CD1c-positive myeloid dendritic cell (primary cell): ENCODE results near the gene RHEX.

Source experiments
- DNase-seq: peaks from one replicate; pipeline ENCODE4 v3.0.0-alpha.2; 2016; ENCODE audit errors: extremely low spot score

Gene RHEX, protein sequence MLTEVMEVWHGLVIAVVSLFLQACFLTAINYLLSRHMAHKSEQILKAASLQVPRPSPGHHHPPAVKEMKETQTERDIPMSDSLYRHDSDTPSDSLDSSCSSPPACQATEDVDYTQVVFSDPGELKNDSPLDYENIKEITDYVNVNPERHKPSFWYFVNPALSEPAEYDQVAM

DNA sequence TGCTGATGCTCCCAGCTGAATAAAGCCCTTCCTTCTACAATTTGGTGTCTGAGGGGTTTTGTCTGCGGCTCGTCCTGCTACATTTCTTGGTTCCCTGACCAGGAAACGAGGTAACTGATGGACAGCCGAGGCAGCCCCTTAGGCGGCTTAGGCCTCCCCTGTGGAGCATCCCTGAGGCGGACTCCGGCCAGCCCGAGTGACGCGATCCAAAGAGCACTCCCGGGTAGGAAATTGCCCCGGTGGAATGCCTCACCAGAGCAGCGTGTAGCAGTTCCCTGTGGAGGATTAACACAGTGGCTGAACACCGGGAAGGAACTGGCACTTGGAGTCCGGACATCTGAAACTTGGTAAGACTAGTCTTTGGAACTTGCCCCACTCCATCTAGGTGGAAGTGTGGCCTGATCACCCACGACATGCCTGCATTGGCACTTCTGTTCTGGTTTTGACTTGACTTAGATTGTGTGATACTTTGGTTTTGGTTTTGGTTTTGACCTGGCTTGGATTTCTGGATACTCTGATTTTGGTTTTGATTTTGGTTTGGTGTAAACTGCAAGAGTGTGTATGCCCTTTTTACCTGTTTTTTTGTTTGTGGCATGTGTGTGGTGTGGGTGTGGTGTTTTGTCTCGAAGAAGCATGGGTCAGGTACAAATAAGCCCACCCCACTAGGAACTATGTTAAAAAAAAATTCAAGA is at the start of gene RHEX:
RHEX (plus strand) TSS at position 255 of the 692 bp plus-strand sequence. CDS start 44,656 bp downstream, outside the sequence.
- peak; percentile 70 for DNase-seq

DNA sequence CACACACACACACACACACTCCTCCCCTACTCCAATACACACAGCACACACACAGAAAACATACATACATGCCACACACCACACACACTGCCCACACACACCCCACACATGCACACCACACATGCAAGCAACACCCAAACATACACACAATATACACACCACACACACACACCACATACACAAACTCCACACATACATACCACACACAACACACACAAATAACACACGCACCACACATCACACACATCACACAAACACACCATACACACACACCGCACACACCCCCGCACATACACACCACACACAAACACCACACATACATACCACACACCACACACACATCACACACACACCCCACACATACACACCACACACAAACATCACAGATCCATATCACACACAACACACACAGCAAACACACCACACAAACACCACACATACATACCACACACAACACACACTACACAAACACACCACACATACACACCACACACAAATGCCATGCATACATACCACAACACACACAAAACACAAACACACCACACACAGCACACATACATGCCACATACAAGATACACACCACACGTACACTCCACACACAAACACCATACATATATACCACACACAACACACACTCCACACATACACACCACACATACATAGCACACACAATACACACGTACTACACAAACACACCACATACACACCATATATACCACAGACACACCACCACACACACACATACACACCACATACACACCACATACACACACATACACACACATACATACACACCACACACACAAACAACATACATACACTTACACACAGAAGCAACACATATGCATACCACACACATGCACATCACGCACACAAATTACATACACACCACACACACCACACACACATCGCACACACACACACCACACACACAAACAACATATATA is 48.8 kb upstream of the RHEX start:
- DNase-seq, result no peak

DNA sequence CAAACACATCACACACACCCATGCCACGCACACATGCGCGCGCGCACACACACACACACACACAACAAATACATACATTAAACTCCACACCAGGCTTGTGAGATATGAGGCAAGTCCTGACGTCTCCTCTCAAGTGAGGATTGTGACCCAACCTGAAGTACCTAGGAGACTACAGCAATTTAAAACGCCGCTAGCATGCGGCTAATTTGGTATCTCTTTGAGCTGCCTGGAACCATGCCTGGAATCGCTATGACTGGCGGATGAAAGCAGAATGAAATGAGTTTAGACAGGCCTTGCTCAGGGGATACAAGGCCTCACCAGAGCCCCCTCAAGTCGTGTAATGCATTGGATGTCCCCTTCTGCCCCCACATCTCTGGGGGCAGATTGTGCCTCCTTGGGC is 48.1 kb upstream of the RHEX start:
- DNase-seq, result no peak

DNA sequence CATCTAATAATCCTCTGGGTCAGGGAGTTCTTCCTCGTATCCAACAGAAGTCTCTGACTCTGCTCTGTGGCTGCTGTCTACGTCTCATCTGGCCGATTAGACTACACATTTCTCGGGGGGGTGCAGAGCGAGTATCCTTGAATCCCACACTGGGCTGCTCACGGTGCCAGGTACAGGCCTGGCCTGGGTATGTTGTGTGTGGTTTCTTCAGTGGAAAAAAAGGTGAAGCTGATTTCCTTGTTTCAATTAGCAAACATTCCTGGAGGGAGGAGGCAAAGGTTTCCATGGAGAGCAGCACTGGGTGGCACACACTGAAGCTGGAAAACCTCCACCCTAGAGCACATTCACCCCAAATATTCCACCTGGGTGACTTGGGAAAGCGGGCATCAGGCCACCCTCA is 47.7 kb upstream of the RHEX start:
- no peak for DNase-seq

DNA sequence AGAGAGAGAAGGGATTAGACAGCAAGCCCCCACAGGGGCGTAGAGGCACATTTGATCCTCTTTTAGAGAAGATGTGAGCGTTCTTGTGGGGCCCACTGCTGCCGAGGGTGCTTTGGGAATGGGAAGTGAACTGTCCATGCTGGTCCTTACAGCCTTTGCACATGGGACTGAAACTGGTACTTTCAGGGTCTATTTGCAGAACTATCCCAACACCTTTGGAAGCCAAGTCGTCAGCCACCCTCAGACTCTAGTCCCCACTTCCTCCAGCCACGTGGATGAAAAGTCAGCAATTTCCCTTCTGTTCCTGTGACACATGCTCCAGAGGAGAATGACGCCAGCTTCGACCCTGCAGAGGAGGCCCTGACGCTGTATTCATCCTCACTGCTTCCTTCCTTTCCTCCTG is 47.2 kb upstream of the RHEX start:
- DNase-seq, result peak; percentile 88

DNA sequence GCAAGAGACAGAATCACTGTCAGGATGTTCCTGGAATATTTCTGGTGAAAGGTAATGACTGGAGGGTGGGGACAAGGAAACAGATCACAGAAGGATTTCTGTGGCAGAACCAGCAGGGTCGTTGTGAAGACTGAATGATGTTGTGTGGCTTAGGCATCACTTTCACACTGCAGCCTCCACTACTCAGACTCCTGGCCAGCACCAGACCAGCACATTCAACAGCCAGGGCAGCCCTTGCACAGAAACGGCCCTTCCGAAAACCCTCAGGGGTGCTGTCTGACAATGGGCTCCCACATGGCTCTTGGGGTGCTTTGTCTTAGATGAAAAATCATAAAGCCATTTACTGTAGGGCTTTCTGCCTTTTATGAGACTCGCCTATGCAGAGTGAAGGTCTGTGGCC is 46.0 kb upstream of the RHEX start:
- DNase-seq, result no peak

DNA sequence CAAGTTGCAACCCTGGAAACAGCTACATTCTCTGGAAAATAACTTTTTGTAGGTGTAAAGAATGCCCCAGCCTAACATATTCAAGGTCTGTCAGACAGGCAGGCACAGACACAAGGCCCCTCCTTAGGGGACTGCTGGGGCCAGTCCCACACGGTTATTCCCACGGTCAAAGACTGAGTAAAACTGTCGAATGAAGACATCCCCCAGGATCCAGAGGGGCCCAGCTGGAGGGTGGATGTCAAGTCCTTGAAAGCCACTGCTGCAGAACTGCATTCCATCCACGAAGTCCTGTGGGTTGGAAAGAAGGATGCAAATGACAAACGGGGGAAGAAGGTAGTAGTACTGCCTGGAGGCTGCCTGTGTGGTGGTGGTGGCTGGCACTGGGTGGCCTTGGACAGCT is 42.9 kb upstream of the RHEX start:
- no peak for DNase-seq

DNA sequence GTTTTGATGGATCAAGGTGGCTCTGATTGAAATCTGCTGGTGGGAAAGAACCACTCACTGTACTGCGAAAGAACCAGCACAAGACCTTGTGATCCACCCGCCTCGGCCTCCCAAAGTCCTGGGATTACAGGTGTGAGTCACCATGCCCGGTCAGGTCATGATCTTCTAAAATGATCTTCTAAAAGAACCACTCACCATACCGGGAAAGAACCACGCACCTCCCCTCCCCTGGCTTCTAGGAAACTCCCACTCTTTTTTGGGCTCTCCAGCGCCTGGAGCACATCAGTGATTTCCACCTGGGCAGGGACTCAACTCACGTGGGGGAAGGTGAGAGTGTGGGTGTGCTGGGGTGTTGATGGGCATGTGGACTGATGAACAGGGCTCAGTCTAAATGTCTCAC is 41.9 kb upstream of the RHEX start:
- peak; percentile 26 for DNase-seq

DNA sequence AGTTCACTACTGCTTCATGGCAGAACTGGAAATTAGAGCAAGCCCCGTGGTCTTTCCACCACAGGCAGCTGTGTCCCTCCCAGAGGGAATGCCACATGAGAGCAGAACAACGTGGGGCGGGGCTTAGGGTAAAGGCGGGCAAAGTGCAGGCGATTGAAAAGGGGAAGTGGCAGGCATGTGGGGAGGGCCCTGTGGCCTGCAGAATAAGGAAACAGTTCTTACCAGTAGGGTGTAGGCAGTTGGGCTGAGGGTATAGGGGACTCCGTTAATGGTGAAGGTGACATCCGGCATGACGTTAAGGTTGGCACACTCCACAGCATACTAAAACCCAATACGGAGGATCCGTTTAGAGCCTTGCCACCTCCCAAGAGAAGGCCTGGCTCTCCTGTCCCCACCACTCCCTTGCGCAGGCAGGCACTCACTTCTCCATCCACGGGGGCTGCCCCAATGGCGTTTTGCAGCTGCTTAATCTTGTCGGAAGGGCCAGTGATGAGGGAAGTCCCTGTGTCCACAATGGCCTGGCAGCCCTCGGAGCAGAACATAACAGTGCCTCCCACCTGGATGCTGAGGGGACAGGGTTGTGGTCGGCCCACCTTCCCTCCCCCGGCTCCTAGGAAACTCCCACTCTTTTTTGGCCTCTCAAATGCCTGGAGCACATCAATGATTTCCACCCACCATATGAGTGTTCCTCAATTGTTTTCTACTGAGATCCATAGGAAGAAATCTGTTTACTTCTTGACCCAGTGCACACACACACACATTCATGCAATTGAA is 40.7 kb upstream of the RHEX start:
- peak; percentile 97 for DNase-seq

DNA sequence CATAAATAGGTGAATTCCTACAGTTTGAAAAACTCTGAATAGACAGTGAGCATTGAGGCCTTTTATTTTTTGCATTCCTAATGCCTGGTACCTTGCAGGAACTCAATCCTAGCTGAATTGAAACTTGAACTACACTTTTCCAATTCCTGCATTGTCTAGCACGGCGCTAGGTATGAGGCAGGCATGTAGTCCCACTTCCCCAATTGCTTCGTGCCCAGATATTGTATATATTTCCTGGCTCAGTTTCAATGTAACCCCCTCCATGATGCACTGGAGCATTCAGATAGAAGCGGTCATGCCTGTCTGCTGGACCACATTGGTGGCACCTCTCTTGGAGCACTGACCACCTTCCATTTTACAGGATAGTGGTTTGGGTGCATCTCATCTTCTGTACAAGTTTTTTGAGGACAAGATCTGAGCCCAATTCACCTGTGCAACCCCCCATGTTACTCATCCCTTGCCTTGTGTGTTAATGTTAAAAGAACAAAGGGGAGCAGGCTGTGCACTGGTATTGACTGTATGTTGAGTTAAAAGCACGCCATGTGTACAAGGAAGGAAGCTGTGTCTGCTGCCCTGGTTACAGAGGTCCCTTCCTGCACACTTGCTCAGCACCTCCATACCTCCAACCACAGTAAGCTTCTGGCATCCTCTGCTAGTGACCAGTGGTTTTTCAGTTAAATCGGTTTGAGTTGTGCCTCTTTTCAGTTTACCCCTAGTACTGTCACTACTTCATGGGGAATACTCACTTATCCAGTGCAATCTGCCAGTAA is 39.8 kb upstream of the RHEX start:
- peak; percentile 53 for DNase-seq

DNA sequence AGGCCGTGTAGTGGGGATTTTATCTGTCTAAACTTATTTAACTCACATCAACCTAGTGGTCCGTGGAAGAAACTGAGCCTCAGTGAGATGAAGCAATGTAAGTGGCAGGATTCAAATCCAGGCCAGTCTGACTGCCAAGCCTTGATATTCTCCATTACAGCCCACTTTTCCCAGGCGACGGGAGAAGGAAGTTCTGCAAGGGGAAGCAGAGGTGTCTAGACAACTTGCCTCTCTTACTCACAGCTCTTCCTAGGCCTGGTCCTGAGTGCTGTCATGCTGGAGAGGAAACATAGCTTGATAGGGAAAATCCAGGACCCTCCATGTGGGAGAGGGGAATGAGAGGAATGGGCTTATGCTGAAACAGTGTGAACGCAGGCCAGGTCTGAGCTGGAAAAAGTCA is 38.4 kb upstream of the RHEX start:
- peak; percentile 59 for DNase-seq

DNA sequence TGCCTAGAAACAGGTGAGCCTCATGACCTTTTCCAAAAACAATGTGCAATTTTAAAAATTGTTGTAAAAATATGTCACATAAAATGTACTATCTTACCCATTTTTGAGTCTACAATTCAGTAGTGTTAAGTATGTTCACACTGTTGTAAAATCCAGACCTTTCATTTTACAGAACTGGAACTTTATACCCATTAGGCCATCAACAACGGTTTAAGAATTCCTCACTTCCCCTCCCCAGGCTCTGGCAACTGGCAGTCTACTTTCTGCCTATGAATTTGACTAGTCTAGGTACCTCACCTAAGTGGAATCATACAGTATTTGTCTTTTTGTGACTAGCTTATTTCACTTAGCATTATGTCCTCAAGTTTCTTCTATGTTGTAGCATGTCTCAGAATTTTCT is 37.9 kb upstream of the RHEX start:
- peak; percentile 68 for DNase-seq

DNA sequence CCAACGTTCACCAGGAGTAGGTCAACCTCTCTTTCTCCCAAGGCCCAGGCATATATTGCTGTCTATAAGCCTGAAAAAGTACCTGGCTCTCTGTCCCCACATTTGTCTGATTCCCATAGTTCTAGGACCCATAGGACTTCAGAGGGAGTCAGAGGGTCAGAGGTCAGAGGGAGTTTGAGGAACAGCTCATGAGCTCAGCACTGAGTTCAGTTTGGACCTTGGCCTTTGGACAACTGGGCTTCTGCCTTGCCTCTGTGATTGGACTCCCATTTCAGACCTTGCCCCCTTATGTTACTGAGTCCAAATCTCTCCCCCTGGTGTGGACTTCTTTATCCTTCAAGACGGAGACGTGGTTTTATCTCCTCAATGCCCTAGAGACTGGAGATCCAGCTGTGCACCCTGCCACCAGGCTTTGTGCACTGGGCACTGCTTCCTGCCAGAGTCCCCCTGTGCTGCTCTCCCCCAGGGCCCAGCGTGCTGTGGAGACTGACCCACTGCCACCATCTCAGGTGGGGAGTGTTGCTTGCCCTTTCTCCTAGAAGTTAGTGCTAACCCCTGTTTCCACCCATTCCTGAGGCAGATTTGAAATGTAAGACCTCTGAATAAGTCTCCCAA is 32.5 kb upstream of the RHEX start:
- DNase-seq, result no peak

DNA sequence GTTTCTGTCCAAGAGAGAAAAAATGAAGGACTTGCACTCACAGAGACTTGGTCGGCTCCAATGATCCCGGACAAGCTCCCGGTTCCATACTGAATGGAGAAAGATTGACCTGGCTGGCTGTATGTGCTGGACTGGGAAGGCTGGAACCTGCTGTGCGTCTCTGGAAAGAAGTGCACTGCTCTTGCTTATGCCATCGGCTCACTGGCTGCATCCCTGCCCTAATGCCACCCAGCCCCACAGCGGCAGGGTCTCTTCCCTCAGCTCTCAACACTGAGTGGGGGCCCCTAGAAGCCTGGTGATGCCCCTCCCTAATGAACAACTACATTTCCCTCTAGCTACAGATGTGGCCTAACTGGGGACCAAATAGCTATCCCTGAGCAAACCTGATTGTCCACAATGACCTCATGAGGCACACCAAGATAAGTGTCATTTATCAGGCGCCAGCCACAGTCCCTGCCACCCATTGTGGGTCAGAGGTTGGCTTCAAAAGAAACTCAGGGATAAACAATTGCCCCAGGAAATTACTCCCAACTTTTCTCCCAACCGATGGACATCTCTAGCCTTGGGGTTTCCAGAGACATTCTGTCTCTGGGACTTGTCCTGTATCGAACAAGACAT is 31.9 kb upstream of the RHEX start:
- no peak for DNase-seq

DNA sequence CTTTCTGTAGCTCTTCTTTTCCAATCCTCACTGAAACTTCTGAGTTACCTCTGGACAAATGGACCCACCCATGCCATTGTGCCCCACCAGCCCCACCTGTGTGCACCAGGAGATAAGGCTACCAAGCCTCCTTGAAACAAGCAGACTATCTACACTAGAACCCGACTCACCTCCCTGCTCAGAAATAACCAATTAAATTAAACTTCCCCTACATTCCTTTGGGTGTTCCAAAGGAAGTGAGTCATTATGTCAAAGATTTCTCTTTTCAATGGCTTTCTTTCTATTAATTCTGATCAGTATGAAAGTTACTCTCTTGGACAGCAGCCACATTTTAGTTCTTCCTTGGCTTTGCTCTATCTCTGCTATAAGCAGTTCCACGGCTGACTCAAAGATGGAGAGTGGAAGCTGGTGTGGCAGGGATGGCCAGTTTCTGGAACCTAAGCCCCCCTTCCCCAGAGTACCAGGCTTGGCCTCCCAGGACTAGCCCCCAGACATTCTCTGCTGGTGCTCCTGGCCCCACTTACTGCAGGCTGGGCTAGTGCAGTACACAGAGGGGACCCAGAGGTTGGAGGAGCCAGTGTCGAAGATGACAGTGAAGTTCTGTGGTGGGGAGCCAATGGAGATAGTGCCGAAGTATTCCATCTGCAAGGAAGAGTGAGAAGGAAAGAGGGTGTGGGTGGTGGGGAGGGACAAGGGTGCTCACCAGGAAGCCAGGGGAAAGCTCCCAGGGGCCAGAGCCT is 31.2 kb upstream of the RHEX start:
- DNase-seq, result no peak

DNA sequence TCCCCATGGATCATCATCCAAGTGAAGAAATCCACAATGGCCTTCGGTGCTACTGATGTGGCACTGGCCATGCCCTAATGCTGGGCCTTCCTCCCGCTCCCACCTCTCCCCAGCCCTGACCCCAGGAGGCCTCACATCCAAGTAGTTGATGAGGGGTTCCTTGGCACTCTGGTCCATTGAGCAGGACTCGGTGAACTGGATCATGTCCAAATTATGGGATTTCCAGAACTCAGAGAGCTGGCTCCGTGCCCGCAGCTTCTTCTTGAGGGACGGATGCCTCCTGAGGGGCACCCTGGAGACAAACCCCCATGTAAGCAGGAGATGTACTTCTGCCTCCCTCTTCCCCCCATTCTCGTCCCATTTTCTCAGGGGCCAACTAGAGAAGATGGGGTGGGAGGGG is 30.2 kb upstream of the RHEX start:
- no peak for DNase-seq

DNA sequence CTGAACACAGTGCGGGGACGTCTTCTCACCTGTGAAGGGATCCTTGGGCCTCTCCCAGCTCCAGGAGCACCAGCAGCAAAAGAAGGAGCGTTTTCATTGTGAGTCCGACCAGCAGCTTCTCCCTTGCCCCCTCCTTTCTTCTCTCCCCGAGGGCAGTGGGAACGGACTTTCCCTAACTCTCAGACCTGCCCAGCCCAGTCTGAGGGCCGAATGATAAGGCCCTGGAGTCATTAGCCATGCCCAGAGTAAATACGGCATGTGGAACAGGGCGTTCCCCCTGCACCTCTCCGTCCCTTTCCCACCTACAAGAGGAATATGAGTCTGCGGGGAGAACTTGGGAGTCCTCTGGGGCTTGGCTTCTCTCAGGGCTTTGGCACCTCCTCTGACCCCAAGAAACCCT is 29.3 kb upstream of the RHEX start, which contains the start of gene CTSE:
CTSE (minus strand) TSS at position 201 of the 400 bp plus-strand sequence; CDS start at position 97, 104 bp downstream.
- no peak for DNase-seq

DNA sequence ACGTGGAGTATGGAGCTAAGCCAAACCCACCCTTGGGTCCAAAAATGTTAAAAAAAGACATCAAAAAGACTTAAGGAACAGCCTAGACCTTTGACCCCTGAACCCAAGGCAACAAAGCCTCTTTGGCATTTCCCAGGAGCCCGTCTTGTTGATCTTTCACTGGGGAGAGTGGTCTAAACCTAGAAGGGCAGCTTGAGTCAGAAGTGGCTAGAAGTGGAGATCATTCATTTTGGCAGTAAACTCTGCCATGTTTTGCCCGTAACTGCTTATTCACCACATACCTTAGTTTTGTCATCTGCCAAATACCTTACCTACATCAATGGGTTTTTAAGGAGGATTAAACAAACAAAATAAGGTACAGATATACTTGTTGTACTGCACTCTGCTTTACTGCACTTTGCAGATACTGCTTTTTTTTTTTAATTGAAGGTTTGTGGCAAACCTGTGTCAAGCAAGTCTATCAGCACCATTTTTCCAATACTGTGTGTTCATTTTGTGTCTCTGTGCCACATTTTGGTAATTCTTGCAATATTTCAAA is 27.6 kb upstream of the RHEX start:
- DNase-seq, result no peak

DNA sequence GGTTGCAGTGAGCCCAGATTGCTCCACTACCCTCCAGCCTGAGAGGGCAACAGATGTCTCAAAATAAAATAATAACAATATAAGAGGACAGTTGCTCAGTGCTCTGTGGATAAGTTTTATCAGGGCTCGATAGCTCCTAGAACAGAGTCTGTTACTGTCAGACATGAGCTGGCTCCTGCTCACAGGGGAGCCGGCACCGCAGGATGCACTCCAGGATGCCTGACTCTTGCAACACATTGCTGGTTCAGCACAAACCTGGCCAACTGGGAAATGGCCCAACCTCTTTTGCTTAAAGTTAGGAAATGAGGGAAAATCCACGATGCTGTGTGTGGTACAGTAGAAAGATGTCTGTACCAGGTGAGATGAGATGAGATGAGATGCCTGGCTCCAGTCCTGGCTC is 23.5 kb upstream of the RHEX start:
- no peak for DNase-seq
